Neuronal stem cell (in vitro differentiated cells): ENCODE measurements around the gene IPCEF1.

Experiments
- DNase-seq: peaks from one replicate; pipeline ENCODE4 v3.0.0-alpha.2; 2013; ENCODE audit warnings: low spot score
- H2AFZ ChIP-seq: one replicate; pipeline ENCODE4 v1.6.1; 2013; ENCODE audit warnings: mild to moderate bottlenecking, low read length, inconsistent platforms
- H2AK5ac ChIP-seq: 2 replicates; pipeline ENCODE4 v1.6.1; 2013; ENCODE audit warnings: low read depth, mild to moderate bottlenecking, inconsistent platforms, low read length, moderate library complexity, mixed read lengths
- H2BK120ac ChIP-seq: 2 replicates; pipeline ENCODE4 v1.6.1; 2013; ENCODE audit warnings: low read depth, mild to moderate bottlenecking, inconsistent platforms, low read length, moderate library complexity, mixed read lengths
- H2BK12ac ChIP-seq: one replicate; pipeline ENCODE4 v1.6.1; 2013; ENCODE audit warnings: low read length, inconsistent platforms
- H2BK15ac ChIP-seq: 2 replicates; pipeline ENCODE4 v1.6.1; 2013; ENCODE audit warnings: mild to moderate bottlenecking, low read length, inconsistent platforms, mixed read lengths
- H2BK5ac ChIP-seq: one replicate; pipeline ENCODE4 v1.6.1; 2013; ENCODE audit warnings: inconsistent platforms, mild to moderate bottlenecking, low read length, moderate library complexity
- H3K14ac ChIP-seq: one replicate; pipeline ENCODE4 v1.6.1; 2013; ENCODE audit warnings: low read length, inconsistent platforms
- H3K18ac ChIP-seq: 2 replicates; pipeline ENCODE4 v1.6.1; 2013; ENCODE audit warnings: low read length, inconsistent platforms
- H3K23ac ChIP-seq: 2 replicates; pipeline ENCODE4 v1.6.1; 2013; ENCODE audit warnings: low read depth, mild to moderate bottlenecking, mixed read lengths, low read length, inconsistent platforms; ENCODE audit not compliant: poor library complexity
- H3K27ac ChIP-seq: replicated peaks from 3 replicates; pipeline ENCODE4 v1.5.1; 2013; ENCODE audit warnings: low read length, inconsistent platforms
- H3K27me3 ChIP-seq, 3 experiments: 2 replicates each; pipeline ENCODE4 v1.6.1; 2013; ENCODE audit warnings: low read length in 3 of 3, mild to moderate bottlenecking in 2 of 3, inconsistent platforms in 1 of 3, low read depth in 1 of 3, mixed read lengths in 1 of 3, moderate library complexity in 1 of 3; ENCODE audit not compliant: control insufficient read depth in 3 of 3, insufficient read depth in 3 of 3
- H3K36me3 ChIP-seq, 2 donors: replicated peaks in 1 of 2; 2 replicates each; pipeline ENCODE4 v1.6.1; 2013; ENCODE audit warnings: low read length in 2 of 2; ENCODE audit not compliant: control insufficient read depth in 2 of 2, insufficient read depth in 2 of 2
- H3K4ac ChIP-seq: 2 replicates; pipeline ENCODE4 v1.6.1; 2013; ENCODE audit warnings: inconsistent platforms, mild to moderate bottlenecking, low read length, moderate library complexity
- H3K4me1 ChIP-seq, 2 donors: 1 replicate in 1 of 2; 2 replicates in 1 of 2; pipeline ENCODE4 v1.6.1; 2013; ENCODE audit warnings: low read length in 2 of 2, low read depth in 1 of 2; ENCODE audit not compliant: control insufficient read depth in 2 of 2, insufficient read depth in 1 of 2
- H3K4me2 ChIP-seq: one replicate; pipeline ENCODE4 v1.6.1; 2013; ENCODE audit warnings: mild to moderate bottlenecking, low read length, inconsistent platforms; ENCODE audit not compliant: insufficient read depth, poor library complexity, severe bottlenecking
- H3K4me3 ChIP-seq, 2 donors: 2 replicates each; pipeline ENCODE4 v1.5.1; 2013; ENCODE audit warnings: low read length in 2 of 2, mild to moderate bottlenecking in 2 of 2, inconsistent platforms in 1 of 2, moderate library complexity in 1 of 2
- H3K79me1 ChIP-seq: one replicate; pipeline ENCODE4 v1.6.1; 2013; ENCODE audit warnings: low read depth, mild to moderate bottlenecking, inconsistent platforms, low read length, moderate library complexity
- H3K9ac ChIP-seq: one replicate; pipeline ENCODE4 v1.6.1; 2013; ENCODE audit warnings: mild to moderate bottlenecking, low read depth, low read length, inconsistent platforms; ENCODE audit not compliant: poor library complexity
- H3K9me3 ChIP-seq, 2 donors: replicated peaks in 1 of 2; 2 replicates each; pipeline versions ENCODE3 to v1.6.1; 2013; ENCODE audit warnings: low read length in 2 of 2, mild to moderate bottlenecking in 2 of 2, inconsistent platforms in 1 of 2, low read depth in 1 of 2, mixed read lengths in 1 of 2, moderate library complexity in 1 of 2; ENCODE audit not compliant: control insufficient read depth in 2 of 2, insufficient read depth in 1 of 2
- H4K8ac ChIP-seq: one replicate; pipeline ENCODE4 v1.6.1; 2013; ENCODE audit warnings: low read depth, mild to moderate bottlenecking, inconsistent platforms, low read length, moderate library complexity
- H4K91ac ChIP-seq: one replicate; pipeline ENCODE4 v1.6.1; 2013; ENCODE audit warnings: low read length, low read depth, mild to moderate bottlenecking, inconsistent platforms; ENCODE audit not compliant: poor library complexity
- WGBS, 2 donors: extraction: QIAGEN DNeasy Blood & Tissue Kit; methylation state at CpG; one replicate each; pipeline ENCODE4 v1.1.7; 2013; ENCODE audit warnings: missing lambda C conversion rate in 2 of 2, mixed read lengths in 1 of 2; ENCODE audit not compliant: insufficient read length in 2 of 2, insufficient replicate concordance in 1 of 2; ENCODE audit errors: extremely low coverage in 2 of 2; 5-methylcytosine and 5-hydroxymethylcytosine counted together

Gene IPCEF1

GRCh38 chr6:154395316-154395715 lies 38.7 kb upstream of the IPCEF1 start:
- Histone ChIP-seq H3K27me3 (no peaks in the 10 kb centered on the region), H2BK120ac (no peak overlapping the region), H3K18ac (no peak overlapping the region), H3K9ac (no peak overlapping the region), H3K4me1 (peaks cover 2 to 5% of the 10 kb centered on the region in 2 donors), H3K27ac (no peak overlapping the region), H3K4me2 (no peak overlapping the region), H3K4me3 (no peak overlapping the region), H3K23ac (no peak overlapping the region), H3K9me3 (no peaks in the 10 kb centered on the region), H3K36me3 (no peaks in the 10 kb centered on the region), H3K14ac (no peak overlapping the region), H4K8ac (no peak overlapping the region), H3K79me1 (no peaks in the 10 kb centered on the region), H4K91ac (no peak overlapping the region), H2AFZ (no peak overlapping the region), H2BK5ac (no peak overlapping the region), H2BK12ac (no peak overlapping the region), H2AK5ac (no peak overlapping the region), H2BK15ac (no peak overlapping the region), H3K4ac (no peak overlapping the region)
- DNase-seq, result no peak

GRCh38 chr6:154394571-154394970 lies 38.0 kb upstream of the IPCEF1 start:
- Histone ChIP-seq H2BK120ac (no peak overlapping the region), H3K4ac (no peak overlapping the region), H2BK15ac (no peak overlapping the region), H2AK5ac (no peak overlapping the region), H3K27ac (no peak overlapping the region), H3K36me3 (no peaks in the 10 kb centered on the region), H3K4me3 (no peak overlapping the region), H2AFZ (no peak overlapping the region), H3K14ac (no peak overlapping the region), H3K27me3 (no peaks in the 10 kb centered on the region), H3K23ac (no peak overlapping the region), H4K8ac (no peak overlapping the region), H3K4me1 (peaks cover 2 to 5% of the 10 kb centered on the region in 2 donors), H3K9ac (no peak overlapping the region), H3K9me3 (no peaks in the 10 kb centered on the region), H2BK12ac (no peak overlapping the region), H3K4me2 (no peak overlapping the region), H3K18ac (no peak overlapping the region), H3K79me1 (no peaks in the 10 kb centered on the region), H4K91ac (no peak overlapping the region), H2BK5ac (no peak overlapping the region)
- no peak for DNase-seq
- no CpG with 5 or more reads among the region's 3 CpGs for WGBS, 2 donors

- Histone ChIP-seq H4K8ac (no peak overlapping the region), H3K4me2 (no peak overlapping the region), H3K27me3 (no peaks in the 10 kb centered on the region), H3K4ac (no peak overlapping the region), H2BK120ac (no peak overlapping the region), H3K79me1 (no peaks in the 10 kb centered on the region), H2BK15ac (no peak overlapping the region), H4K91ac (no peak overlapping the region), H3K9ac (no peak overlapping the region), H3K9me3 (no peaks in the 10 kb centered on the region), H3K4me1 (no peaks in the 10 kb centered on the region), H3K23ac (no peak overlapping the region), H3K18ac (no peak overlapping the region), H3K36me3 (no peaks in the 10 kb centered on the region), H2BK5ac (no peak overlapping the region), H2AK5ac (no peak overlapping the region), H3K27ac (no peak overlapping the region), H2AFZ (no peak overlapping the region), H2BK12ac (no peak overlapping the region), H3K4me3 (no peak overlapping the region), H3K14ac (no peak overlapping the region)
- no peak for DNase-seq
- no CpG with 5 or more reads among the region's 1 CpG for WGBS, 2 donors
Observed at GRCh38 chr6:154390034-154390433, 33.4 kb upstream of the IPCEF1 start.

GRCh38 chr6:154388803-154389202 lies 32.2 kb upstream of the IPCEF1 start:
- DNase-seq, result no peak
- WGBS, 2 donors, result no CpG with 5 or more reads among the region's 3 CpGs
- no peak overlapping the region for H3K18ac ChIP-seq
- H4K91ac ChIP-seq, result no peak overlapping the region
- H2AFZ ChIP-seq, result no peak overlapping the region
- H2BK15ac ChIP-seq, result no peak overlapping the region
- no peaks in the 10 kb centered on the region for H3K4me1 ChIP-seq
- H2BK5ac ChIP-seq, result no peak overlapping the region
- H4K8ac ChIP-seq, result no peak overlapping the region
- H3K36me3 ChIP-seq, result no peaks in the 10 kb centered on the region
- H3K23ac ChIP-seq, result no peak overlapping the region
- no peak overlapping the region for H3K4me3 ChIP-seq
- H2AK5ac ChIP-seq, result no peak overlapping the region
- H3K27me3 ChIP-seq, result no peaks in the 10 kb centered on the region
- no peaks in the 10 kb centered on the region for H3K79me1 ChIP-seq
- H3K9me3 ChIP-seq, result no peaks in the 10 kb centered on the region
- no peak overlapping the region for H3K4me2 ChIP-seq
- H3K9ac ChIP-seq, result no peak overlapping the region
- no peak overlapping the region for H3K27ac ChIP-seq
- H2BK12ac ChIP-seq, result no peak overlapping the region
- H3K14ac ChIP-seq, result no peak overlapping the region
- H2BK120ac ChIP-seq, result no peak overlapping the region
- no peak overlapping the region for H3K4ac ChIP-seq
